Measurements from ENCODE around the gene MUSTN1.

- TF ChIP-seq POLR2A (IDR thresholded peaks at IDR 0.05; ENCODE audit: low read length): no peak
- no peak for TF ChIP-seq GATA1 (IDR thresholded peaks at IDR 0.05; ENCODE audit: low read depth, low read length)
Measured at GRCh38 chr3:52874864-52875587, 40.2 kb upstream of the MUSTN1 start.

Data from erythroblast (primary cell).